Neural crest cell (in vitro differentiated cells): ENCODE data around the gene SRPK3. TPM values are rescaled to one million over a fixed set of nuclear protein-coding genes. Genes with fewer than 3 reads are reported as not detected.

ENCODE experiments used
- DNase-seq: peaks from one replicate; pipeline ENCODE4 v3.0.0; 2021; ENCODE audit warnings: low read depth, mixed read lengths, low spot score
- H3K27ac Mint-ChIP-seq: one replicate; pipeline ENCODE4 v1.8.0; 2021; ENCODE audit warnings: mild to moderate bottlenecking, mixed read lengths; ENCODE audit not compliant: unreplicated experiment
- H3K27me3 Mint-ChIP-seq: 2 replicates; pipeline ENCODE4 v1.8.0; 2021; ENCODE audit warnings: low read depth, mild to moderate bottlenecking, mixed read lengths
- H3K36me3 Mint-ChIP-seq: 2 replicates; pipeline ENCODE4 v1.8.0; 2021; ENCODE audit warnings: low read depth, mild to moderate bottlenecking, mixed read lengths
- H3K4me1 Mint-ChIP-seq: 2 replicates; pipeline ENCODE4 v1.8.0; 2021; ENCODE audit warnings: mixed read lengths
- H3K4me3 Mint-ChIP-seq: one replicate; pipeline ENCODE4 v1.8.0; 2021; ENCODE audit warnings: mild to moderate bottlenecking, mixed read lengths
- H3K9me3 Mint-ChIP-seq: 2 replicates; pipeline ENCODE4 v1.8.0; 2021; ENCODE audit warnings: mixed read lengths
- long read RNA-seq: library from polyadenylated mRNA; unstranded; transcript quantifications from one replicate; pipeline ENCODE4 v2.0.0, GENCODE V29; 2020
- total RNA-seq: library from RNA; stranded (reverse); gene quantifications from 2 replicates; pipeline ENCODE4 v1.2.1, GENCODE V29; 2021
- TF ChIP-seq, protein P1 (sequence below): fragments of 200-600 bp; sonication (generic); conservative IDR thresholded peaks from 2 replicates; pipeline ENCODE4 v1.5.0; 2021; ENCODE audit warnings: antibody characterized with exemption, mild to moderate bottlenecking

The SRPK3 gene, protein sequence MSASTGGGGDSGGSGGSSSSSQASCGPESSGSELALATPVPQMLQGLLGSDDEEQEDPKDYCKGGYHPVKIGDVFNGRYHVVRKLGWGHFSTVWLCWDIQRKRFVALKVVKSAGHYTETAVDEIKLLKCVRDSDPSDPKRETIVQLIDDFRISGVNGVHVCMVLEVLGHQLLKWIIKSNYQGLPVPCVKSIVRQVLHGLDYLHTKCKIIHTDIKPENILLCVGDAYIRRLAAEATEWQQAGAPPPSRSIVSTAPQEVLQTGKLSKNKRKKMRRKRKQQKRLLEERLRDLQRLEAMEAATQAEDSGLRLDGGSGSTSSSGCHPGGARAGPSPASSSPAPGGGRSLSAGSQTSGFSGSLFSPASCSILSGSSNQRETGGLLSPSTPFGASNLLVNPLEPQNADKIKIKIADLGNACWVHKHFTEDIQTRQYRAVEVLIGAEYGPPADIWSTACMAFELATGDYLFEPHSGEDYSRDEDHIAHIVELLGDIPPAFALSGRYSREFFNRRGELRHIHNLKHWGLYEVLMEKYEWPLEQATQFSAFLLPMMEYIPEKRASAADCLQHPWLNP
- 0.14 and 0.30 TPM in 2 replicates for total RNA-seq
- long read RNA-seq = 0 reads

- TF ChIP-seq, protein P1, sequence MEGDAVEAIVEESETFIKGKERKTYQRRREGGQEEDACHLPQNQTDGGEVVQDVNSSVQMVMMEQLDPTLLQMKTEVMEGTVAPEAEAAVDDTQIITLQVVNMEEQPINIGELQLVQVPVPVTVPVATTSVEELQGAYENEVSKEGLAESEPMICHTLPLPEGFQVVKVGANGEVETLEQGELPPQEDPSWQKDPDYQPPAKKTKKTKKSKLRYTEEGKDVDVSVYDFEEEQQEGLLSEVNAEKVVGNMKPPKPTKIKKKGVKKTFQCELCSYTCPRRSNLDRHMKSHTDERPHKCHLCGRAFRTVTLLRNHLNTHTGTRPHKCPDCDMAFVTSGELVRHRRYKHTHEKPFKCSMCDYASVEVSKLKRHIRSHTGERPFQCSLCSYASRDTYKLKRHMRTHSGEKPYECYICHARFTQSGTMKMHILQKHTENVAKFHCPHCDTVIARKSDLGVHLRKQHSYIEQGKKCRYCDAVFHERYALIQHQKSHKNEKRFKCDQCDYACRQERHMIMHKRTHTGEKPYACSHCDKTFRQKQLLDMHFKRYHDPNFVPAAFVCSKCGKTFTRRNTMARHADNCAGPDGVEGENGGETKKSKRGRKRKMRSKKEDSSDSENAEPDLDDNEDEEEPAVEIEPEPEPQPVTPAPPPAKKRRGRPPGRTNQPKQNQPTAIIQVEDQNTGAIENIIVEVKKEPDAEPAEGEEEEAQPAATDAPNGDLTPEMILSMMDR = no peak
- no peaks in the 10 kb centered on the region for H3K27me3 Mint-ChIP-seq
- no peaks in the 10 kb centered on the region for H3K9me3 Mint-ChIP-seq
- H3K4me1 Mint-ChIP-seq = peaks cover 8% of the 10 kb centered on the region
- H3K4me3 Mint-ChIP-seq = peak within 1 kb of the TSS; percentile 55
- peak within 1 kb of the TSS; percentile 6 for H3K27ac Mint-ChIP-seq
- no peaks in the 10 kb centered on the region for H3K36me3 Mint-ChIP-seq
- DNase-seq = no peak
These were observed at the start of gene SRPK3 for GRCh38 chrX:153780678-153781427. Gene SRPK3, plus strand, starts transcription at chrX:153781041. Its CDS starts 46 bp downstream, at chrX:153781087.

DNA sequence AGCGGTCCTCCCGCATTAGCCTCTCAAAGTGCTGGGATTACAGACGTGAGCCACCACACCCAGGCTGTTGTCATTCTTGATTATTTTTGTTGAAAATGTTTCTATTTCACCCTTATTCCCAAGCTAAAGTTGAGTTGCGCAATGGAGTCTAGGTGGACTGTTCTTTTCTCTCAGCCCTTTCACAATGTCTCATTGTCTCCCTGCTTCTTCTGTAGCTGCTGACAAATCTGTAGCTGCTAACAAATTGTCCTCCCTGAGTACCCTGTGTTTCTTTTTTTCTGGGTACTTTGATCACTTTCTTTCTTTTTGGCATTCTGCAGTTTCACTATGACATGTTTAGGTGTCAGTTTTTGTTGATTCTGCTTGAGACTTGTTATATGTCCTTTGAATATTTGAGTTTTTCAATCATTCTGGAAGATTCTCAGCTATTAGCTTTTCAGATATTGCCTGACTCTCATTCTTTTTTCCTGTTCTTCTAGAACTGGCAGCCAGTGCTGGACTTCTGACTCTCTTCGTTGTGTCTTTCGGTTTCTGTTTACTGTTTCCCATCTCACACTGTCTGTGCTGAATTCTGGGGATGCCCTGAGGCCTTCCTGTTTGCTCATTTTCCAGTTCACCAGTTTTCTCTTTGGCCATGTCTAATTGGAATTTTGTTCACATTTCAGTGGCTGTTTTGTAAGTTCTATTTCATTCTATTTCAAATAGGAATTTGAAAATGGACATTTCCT lies 49.6 kb upstream of the SRPK3 start:
- Mint-ChIP-seq H3K27me3 (no peaks in the 10 kb centered on the region), H3K4me3 (no peak overlapping the region), H3K4me1 (peaks cover 17% of the 10 kb centered on the region), H3K9me3 (peaks cover 16% of the 10 kb centered on the region), H3K36me3 (peaks cover 18% of the 10 kb centered on the region), H3K27ac (no peak overlapping the region)
- no peak for DNase-seq
- TF ChIP-seq, protein P1 = no peak

- Mint-ChIP-seq H3K27ac (no peak overlapping the region), H3K9me3 (peaks cover 16% of the 10 kb centered on the region)
These were observed 49.0 kb upstream of the SRPK3 start for GRCh38 chrX:153731845-153732215.

DNA sequence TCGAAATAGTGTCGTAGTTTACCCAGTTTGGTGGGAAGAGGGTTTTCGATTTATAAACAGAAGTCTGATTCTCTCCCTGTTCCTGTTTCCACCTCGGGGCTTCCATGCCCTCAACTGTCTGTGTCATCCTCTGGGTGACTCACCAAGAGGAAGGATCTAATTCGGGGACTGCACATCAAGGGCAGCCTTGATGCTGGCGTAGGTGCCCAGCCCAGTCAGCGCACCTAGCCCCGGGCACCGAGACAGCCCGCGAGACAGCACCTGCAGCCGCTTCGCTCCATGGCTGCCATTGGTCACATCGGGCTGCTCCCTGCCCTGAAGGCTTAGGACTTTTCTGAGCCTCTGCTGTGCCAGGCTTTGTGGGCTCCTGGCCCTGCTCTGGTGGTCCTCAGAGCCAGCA lies 48.4 kb upstream of the SRPK3 start:
- H3K27ac Mint-ChIP-seq = no peak overlapping the region
- peaks cover 16% of the 10 kb centered on the region for H3K9me3 Mint-ChIP-seq
- H3K36me3 Mint-ChIP-seq = peaks cover 18% of the 10 kb centered on the region
- no peak overlapping the region for H3K4me3 Mint-ChIP-seq
- TF ChIP-seq, protein P1 = no peak
- H3K4me1 Mint-ChIP-seq = peaks cover 11% of the 10 kb centered on the region
- H3K27me3 Mint-ChIP-seq = no peaks in the 10 kb centered on the region
- DNase-seq = no peak

More at GRCh38 chrX:153731845-153732215, 49.0 kb upstream of the SRPK3 start:
- H3K27me3 Mint-ChIP-seq = no peaks in the 10 kb centered on the region
- peaks cover 18% of the 10 kb centered on the region for H3K36me3 Mint-ChIP-seq
- H3K4me1 Mint-ChIP-seq = peaks cover 16% of the 10 kb centered on the region
- TF ChIP-seq, protein P1 = no peak
- no peak for DNase-seq
- no peak overlapping the region for H3K4me3 Mint-ChIP-seq

GRCh38 chrX:153733651-153734240 lies 47.1 kb upstream of the SRPK3 start:
- Mint-ChIP-seq H3K4me1 (peaks cover 4% of the 10 kb centered on the region), H3K9me3 (peaks cover 16% of the 10 kb centered on the region), H3K36me3 (peaks cover 18% of the 10 kb centered on the region), H3K27me3 (no peaks in the 10 kb centered on the region), H3K27ac (no peak overlapping the region), H3K4me3 (no peak overlapping the region)
- DNase-seq = no peak
- TF ChIP-seq, protein P1 = no peak
